ENCODE measurements around the gene ACBD4.

The ACBD4 gene

DNA sequence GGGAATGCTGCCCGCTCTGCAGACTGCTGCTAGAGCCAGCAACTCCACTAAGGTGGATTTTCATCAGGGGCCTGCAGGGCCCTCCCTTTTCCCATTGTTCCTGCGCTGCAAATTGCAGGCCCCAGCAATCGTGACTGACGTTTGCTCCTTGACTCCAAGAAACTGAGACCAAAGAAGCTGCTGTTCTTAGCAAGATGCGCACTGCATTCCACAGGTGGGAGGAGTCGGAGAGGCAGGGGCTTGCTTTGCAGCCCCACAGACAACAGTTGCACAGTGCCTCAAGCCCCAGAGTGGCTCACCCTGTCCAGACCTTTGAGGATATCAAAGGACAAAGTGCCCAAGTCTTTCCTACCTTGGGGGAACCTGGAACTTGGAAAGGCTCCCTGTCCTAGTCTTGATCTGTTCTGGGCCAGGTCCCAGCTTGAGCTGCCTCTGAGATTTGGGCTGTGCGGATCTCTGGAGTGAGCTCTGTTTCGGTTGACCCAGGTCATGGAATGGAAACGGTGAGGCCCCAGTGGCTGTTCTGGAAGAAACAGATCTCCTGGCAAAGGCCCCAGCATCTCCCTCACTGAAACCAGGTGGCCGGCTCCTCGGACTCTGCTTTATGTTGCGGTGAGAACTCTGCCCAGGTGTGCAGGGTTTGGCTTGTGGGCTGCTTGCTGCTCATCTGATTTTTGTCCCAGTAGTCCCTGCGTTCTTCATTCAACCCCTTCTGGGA, 28.0 kb upstream of the ACBD4 start:
- Histone ChIP-seq H3K4me2 (ENCODE audit: insufficient read depth, low read length, poor library complexity, severe bottlenecking) (no peak overlapping the region), H3K4me1 (ENCODE audit: control insufficient read depth in 2 of 2, insufficient read depth in 1 of 2, low read depth in 1 of 2, low read length in 2 of 2) (peaks cover 7 to 14% of the 10 kb centered on the region in 2 donors), H3K9ac (ENCODE audit: low read depth, low read length, poor library complexity) (no peak overlapping the region), H3K36me3 (replicated peaks in 1 of 2; ENCODE audit: control insufficient read depth in 2 of 2, insufficient read depth in 2 of 2, low read length in 2 of 2) (peaks cover 57 to 69% of the 10 kb centered on the region in 2 donors), H3K79me1 (ENCODE audit: low read depth, low read length) (peaks cover 4% of the 10 kb centered on the region), H2BK12ac (ENCODE audit: low read length) (no peak overlapping the region), H2AK5ac (ENCODE audit: low read depth, low read length) (no peak overlapping the region), H3K4me3 (ENCODE audit: low read length in 2 of 2) (no peak overlapping the region), H4K91ac (ENCODE audit: low read depth, low read length, poor library complexity) (no peak overlapping the region), H2BK15ac (ENCODE audit: low read length) (no peak overlapping the region), H2BK5ac (ENCODE audit: low read length) (no peak overlapping the region), H3K18ac (ENCODE audit: low read length) (no peak overlapping the region), H2AFZ (ENCODE audit: low read length) (no peak overlapping the region), H3K4ac (ENCODE audit: low read length) (no peak overlapping the region), H3K9me3 (replicated peaks in 1 of 2; ENCODE audit: control insufficient read depth in 2 of 2, insufficient read depth in 1 of 2, low read depth in 1 of 2, low read length in 2 of 2) (no peaks in the 10 kb centered on the region), H3K27me3 (ENCODE audit: control insufficient read depth in 3 of 3, insufficient read depth in 3 of 3, low read depth in 1 of 3, low read length in 3 of 3) (no peaks in the 10 kb centered on the region), H3K14ac (ENCODE audit: low read length) (no peak overlapping the region), H4K8ac (ENCODE audit: low read depth, low read length) (no peak overlapping the region), H2BK120ac (ENCODE audit: low read depth, low read length) (no peak overlapping the region), H3K27ac (replicated peaks; ENCODE audit: low read length) (peak overlapping the region; percentile 55), H3K23ac (ENCODE audit: low read depth, low read length, poor library complexity) (no peak overlapping the region)
- WGBS, 2 donors (ENCODE audit: extremely low coverage in 2 of 2, insufficient read length in 2 of 2, insufficient replicate concordance in 1 of 2) = no CpG with 5 or more reads among the region's 13 CpGs
- no peak for DNase-seq (ENCODE audit: low spot score)

DNA sequence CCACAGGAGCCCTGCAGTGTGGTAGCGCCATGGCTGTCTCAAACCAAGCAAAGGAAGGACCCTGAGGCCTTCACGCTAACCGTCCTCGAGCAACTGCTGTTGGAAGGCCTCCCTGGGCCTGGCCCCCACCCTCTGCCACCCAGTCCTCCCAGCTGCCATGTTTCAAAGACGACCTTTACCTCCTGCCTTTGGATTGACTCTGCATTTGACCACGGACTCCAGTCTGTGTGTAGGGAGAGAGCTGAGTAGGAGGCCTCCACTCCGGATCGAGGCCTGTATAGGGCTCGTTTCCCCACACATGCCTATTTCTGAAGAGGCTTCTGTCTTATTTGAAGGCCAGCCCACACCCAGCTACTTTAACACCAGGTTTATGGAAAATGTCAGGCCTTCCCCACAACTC, 27.4 kb upstream of the ACBD4 start:
- WGBS, 2 donors (ENCODE audit: extremely low coverage in 2 of 2, insufficient read length in 2 of 2, insufficient replicate concordance in 1 of 2) = no CpG with 5 or more reads among the region's 9 CpGs
- no peak overlapping the region for H3K4me3 ChIP-seq (ENCODE audit: low read length in 2 of 2)
- H3K23ac ChIP-seq (ENCODE audit: low read depth, low read length, poor library complexity) = no peak overlapping the region
- no peak overlapping the region for H4K8ac ChIP-seq (ENCODE audit: low read depth, low read length)
- H3K27ac ChIP-seq (replicated peaks; ENCODE audit: low read length) = no peak overlapping the region
- no peak overlapping the region for H3K4me2 ChIP-seq (ENCODE audit: insufficient read depth, low read length, poor library complexity, severe bottlenecking)
- H3K79me1 ChIP-seq (ENCODE audit: low read depth, low read length) = peaks cover 4% of the 10 kb centered on the region
- no peak overlapping the region for H3K9ac ChIP-seq (ENCODE audit: low read depth, low read length, poor library complexity)
- H3K36me3 ChIP-seq (replicated peaks in 1 of 2; ENCODE audit: control insufficient read depth in 2 of 2, insufficient read depth in 2 of 2, low read length in 2 of 2) = peaks cover 51 to 63% of the 10 kb centered on the region in 2 donors
- H3K27me3 ChIP-seq (ENCODE audit: control insufficient read depth in 3 of 3, insufficient read depth in 3 of 3, low read depth in 1 of 3, low read length in 3 of 3) = no peaks in the 10 kb centered on the region
- H2BK120ac ChIP-seq (ENCODE audit: low read depth, low read length) = no peak overlapping the region
- peaks cover 0 to 2% of the 10 kb centered on the region in 2 donors for H3K9me3 ChIP-seq (replicated peaks in 1 of 2; ENCODE audit: control insufficient read depth in 2 of 2, insufficient read depth in 1 of 2, low read depth in 1 of 2, low read length in 2 of 2)
- H4K91ac ChIP-seq (ENCODE audit: low read depth, low read length, poor library complexity) = no peak overlapping the region
- peaks cover 7 to 14% of the 10 kb centered on the region in 2 donors for H3K4me1 ChIP-seq (ENCODE audit: control insufficient read depth in 2 of 2, insufficient read depth in 1 of 2, low read depth in 1 of 2, low read length in 2 of 2)
- H2BK5ac ChIP-seq (ENCODE audit: low read length) = no peak overlapping the region
- DNase-seq (ENCODE audit: low spot score) = no peak
- H3K18ac ChIP-seq (ENCODE audit: low read length) = no peak overlapping the region
- H3K14ac ChIP-seq (ENCODE audit: low read length) = no peak overlapping the region
- no peak overlapping the region for H2AK5ac ChIP-seq (ENCODE audit: low read depth, low read length)
- H2BK12ac ChIP-seq (ENCODE audit: low read length) = no peak overlapping the region
- H2BK15ac ChIP-seq (ENCODE audit: low read length) = no peak overlapping the region
- no peak overlapping the region for H2AFZ ChIP-seq (ENCODE audit: low read length)
- no peak overlapping the region for H3K4ac ChIP-seq (ENCODE audit: low read length)

GRCh38 chr17:45108595-45109521, 26.6 kb upstream of the ACBD4 start:
- DNase-seq (ENCODE audit: low spot score) = no peak
- no peak overlapping the region for H2BK15ac ChIP-seq (ENCODE audit: low read length)
- H3K79me1 ChIP-seq (ENCODE audit: low read depth, low read length) = peaks cover 4% of the 10 kb centered on the region
- H3K4ac ChIP-seq (ENCODE audit: low read length) = no peak overlapping the region
- H4K8ac ChIP-seq (ENCODE audit: low read depth, low read length) = no peak overlapping the region
- H2BK5ac ChIP-seq (ENCODE audit: low read length) = no peak overlapping the region
- peaks cover 0 to 2% of the 10 kb centered on the region in 2 donors for H3K9me3 ChIP-seq (replicated peaks in 1 of 2; ENCODE audit: control insufficient read depth in 2 of 2, insufficient read depth in 1 of 2, low read depth in 1 of 2, low read length in 2 of 2)
- H3K23ac ChIP-seq (ENCODE audit: low read depth, low read length, poor library complexity) = peak overlapping the region; percentile 94
- H3K4me1 ChIP-seq (ENCODE audit: control insufficient read depth in 2 of 2, insufficient read depth in 1 of 2, low read depth in 1 of 2, low read length in 2 of 2) = peaks cover 7 to 14% of the 10 kb centered on the region in 2 donors
- no CpG with 5 or more reads among the region's 12 CpGs for WGBS, 2 donors (ENCODE audit: extremely low coverage in 2 of 2, insufficient read length in 2 of 2, insufficient replicate concordance in 1 of 2)
- no peak overlapping the region for H3K4me2 ChIP-seq (ENCODE audit: insufficient read depth, low read length, poor library complexity, severe bottlenecking)
- peaks cover 43 to 55% of the 10 kb centered on the region in 2 donors for H3K36me3 ChIP-seq (replicated peaks in 1 of 2; ENCODE audit: control insufficient read depth in 2 of 2, insufficient read depth in 2 of 2, low read length in 2 of 2)
- H3K27me3 ChIP-seq (ENCODE audit: control insufficient read depth in 3 of 3, insufficient read depth in 3 of 3, low read depth in 1 of 3, low read length in 3 of 3) = no peaks in the 10 kb centered on the region
- no peak overlapping the region for H3K27ac ChIP-seq (replicated peaks; ENCODE audit: low read length)
- H2AK5ac ChIP-seq (ENCODE audit: low read depth, low read length) = no peak overlapping the region
- H3K9ac ChIP-seq (ENCODE audit: low read depth, low read length, poor library complexity) = peak overlapping the region; percentile 66
- no peak overlapping the region for H2AFZ ChIP-seq (ENCODE audit: low read length)
- peak overlapping the region; percentile 62 for H3K18ac ChIP-seq (ENCODE audit: low read length)
- no peak overlapping the region for H3K14ac ChIP-seq (ENCODE audit: low read length)
- no peak overlapping the region for H4K91ac ChIP-seq (ENCODE audit: low read depth, low read length, poor library complexity)
- no peak overlapping the region for H2BK12ac ChIP-seq (ENCODE audit: low read length)
- no peak overlapping the region for H2BK120ac ChIP-seq (ENCODE audit: low read depth, low read length)
- H3K4me3 ChIP-seq (ENCODE audit: low read length in 2 of 2) = no peak overlapping the region
